Astrocyte of the hippocampus (primary cell): ENCODE results near the gene OR2L8.

Experiments used
- DNase-seq: peaks from one replicate; pipeline ENCODE4 v3.0.0; 2011; ENCODE audit warnings: low read depth, low spot score

OR2L8 gene

GRCh38 chr1:247948558-247948957 lies at the start of gene OR2L8:
Gene OR2L8 (plus strand): TSS chr1:247948858. CDS start chr1:247948858, 0 bp downstream.
- no peak for DNase-seq

- DNase-seq, result no peak
Measured at GRCh38 chr1:247904122-247904521, 44.5 kb upstream of the OR2L8 start.

GRCh38 chr1:247905181-247905580 lies 43.5 kb upstream of the OR2L8 start:
- DNase-seq, result no peak

- no peak for DNase-seq
Measured at GRCh38 chr1:247905910-247906503, 42.7 kb upstream of the OR2L8 start.

- DNase-seq, result peak; percentile 16
Measured at GRCh38 chr1:247906504-247907047, 42.1 kb upstream of the OR2L8 start.

GRCh38 chr1:247908766-247909165 lies 39.9 kb upstream of the OR2L8 start:
- DNase-seq, result no peak

GRCh38 chr1:247913786-247914185 lies 34.9 kb upstream of the OR2L8 start:
- DNase-seq, result no peak

GRCh38 chr1:247914941-247915662 lies 33.6 kb upstream of the OR2L8 start:
- DNase-seq, result no peak

GRCh38 chr1:247919952-247920351 lies 28.7 kb upstream of the OR2L8 start, which contains the start of gene OR2T8:
Gene OR2T8 (plus strand): TSS chr1:247920252. CDS start chr1:247921018, 766 bp downstream.
- DNase-seq, result no peak

GRCh38 chr1:247923941-247924340 lies 24.7 kb upstream of the OR2L8 start:
- no peak for DNase-seq

- DNase-seq, result no peak
Measured at GRCh38 chr1:247924868-247925267, 23.8 kb upstream of the OR2L8 start, which contains the start of gene OR2AJ1. Gene OR2AJ1 (plus strand): TSS chr1:247924889. CDS start chr1:247933769, 8,880 bp downstream.

GRCh38 chr1:247933989-247934388 lies 14.7 kb upstream of the OR2L8 start:
- DNase-seq, result no peak

- no peak for DNase-seq
Measured at GRCh38 chr1:247935781-247936180, 12.9 kb upstream of the OR2L8 start.

- DNase-seq, result no peak
Measured at GRCh38 chr1:247936415-247936814, 12.2 kb upstream of the OR2L8 start.

- DNase-seq, result peak; percentile 77
Measured at GRCh38 chr1:247936965-247937734, 11.5 kb upstream of the OR2L8 start.

- no peak for DNase-seq
Measured at GRCh38 chr1:247942624-247943023, 6.0 kb upstream of the OR2L8 start.

- DNase-seq, result no peak
Measured at GRCh38 chr1:247953408-247953807, 4.8 kb downstream of the OR2L8 start.

- DNase-seq, result no peak
Measured at GRCh38 chr1:247961791-247962190, 13.1 kb downstream of the OR2L8 start.

- peak; percentile 1 for DNase-seq
Measured at GRCh38 chr1:247962911-247963588, 14.4 kb downstream of the OR2L8 start.

- DNase-seq, result no peak
Measured at GRCh38 chr1:247964933-247965332, 16.3 kb downstream of the OR2L8 start, which contains the start of gene OR2AK2. Gene OR2AK2 (plus strand): TSS chr1:247965233. CDS start chr1:247965377, 144 bp downstream.

- no peak for DNase-seq
Measured at GRCh38 chr1:247966532-247967204, 18.0 kb downstream of the OR2L8 start.
